DMS114 treated with DMSO at 0.1 percent for 48 hours (cell line): ENCODE measurements around the gene UBE2K.
"Not testable (repeated sequence)": the region's sequence is repeated elsewhere in the genome, so short reads cannot be mapped to it uniquely, and the experiment has no call there.

Experiments
- DNase-seq: peaks from one replicate; lab custom pipeline; 2025; ENCODE audit not compliant: unreplicated experiment; lab: John Stamatoyannopoulos, UW

Gene UBE2K

GRCh38 chr4:39687014-39687413 lies 10.9 kb upstream of the UBE2K start:
- no peak for DNase-seq

GRCh38 chr4:39689970-39690369 lies 8.0 kb upstream of the UBE2K start:
- no peak for DNase-seq

GRCh38 chr4:39698424-39699009 lies 581 bp downstream of the UBE2K start:
- no peak for DNase-seq

GRCh38 chr4:39699687-39700409 lies 1.9 kb downstream of the UBE2K start:
- DNase-seq, result no peak

GRCh38 chr4:39700554-39700953 lies 2.6 kb downstream of the UBE2K start:
- no peak for DNase-seq

GRCh38 chr4:39702716-39703115 lies 4.8 kb downstream of the UBE2K start:
- DNase-seq, result no peak

- DNase-seq, result not testable (repeated sequence)
These were observed 6.9 kb downstream of the UBE2K start for GRCh38 chr4:39704789-39705188.

GRCh38 chr4:39706334-39706733 lies 8.4 kb downstream of the UBE2K start:
- DNase-seq, result no peak

GRCh38 chr4:39706741-39707511 lies 9.0 kb downstream of the UBE2K start:
- DNase-seq, result no peak

GRCh38 chr4:39710098-39710896 lies 12.4 kb downstream of the UBE2K start:
- no peak for DNase-seq

GRCh38 chr4:39712819-39713607 lies 15.1 kb downstream of the UBE2K start:
- DNase-seq, result no peak

- DNase-seq, result no peak
These were observed 15.8 kb downstream of the UBE2K start for GRCh38 chr4:39713691-39714090.

GRCh38 chr4:39714166-39714565 lies 16.2 kb downstream of the UBE2K start:
- DNase-seq, result no peak

- no peak for DNase-seq
These were observed 17.9 kb downstream of the UBE2K start for GRCh38 chr4:39715788-39716187.

- no peak for DNase-seq
These were observed 18.4 kb downstream of the UBE2K start for GRCh38 chr4:39716356-39716755.

GRCh38 chr4:39717743-39718142 lies 19.8 kb downstream of the UBE2K start:
- not testable (repeated sequence) for DNase-seq

GRCh38 chr4:39718366-39719323 lies 20.7 kb downstream of the UBE2K start:
- DNase-seq, result no peak

- DNase-seq, result no peak
These were observed 22.1 kb downstream of the UBE2K start for GRCh38 chr4:39719804-39720580.

- DNase-seq, result not testable (repeated sequence)
These were observed 23.3 kb downstream of the UBE2K start for GRCh38 chr4:39721273-39721672.
